IMR-90 (cell line): ENCODE data around the gene IQCM.

Experiments
- BHLHE40 ChIP-seq: fragments of 150-350 bp; IDR thresholded peaks from 2 replicates; pipeline ENCODE4 v1.6.1; 2016; ENCODE audit warnings: mild to moderate bottlenecking, low read depth, low read length
- ELK1 ChIP-seq: fragments of 150-350 bp; IDR thresholded peaks from 2 replicates; pipeline ENCODE4 v1.6.1; 2016; ENCODE audit warnings: low read depth, mild to moderate bottlenecking, low read length, moderate library complexity, borderline replicate concordance
- MAZ ChIP-seq: IDR thresholded peaks from 2 replicates; pipeline ENCODE4 v1.6.1; 2012; ENCODE audit warnings: low read depth, mild to moderate bottlenecking, low read length, improper control_type of control experiment, moderate library complexity, borderline replicate concordance
- MXI1 ChIP-seq: IDR thresholded peaks from 2 replicates; pipeline ENCODE4 v1.6.1; 2012; ENCODE audit warnings: low read depth, mild to moderate bottlenecking, low read length, moderate library complexity, borderline replicate concordance
- NFE2L2 ChIP-seq: fragments of 150-350 bp; IDR thresholded peaks from 2 replicates; pipeline ENCODE4 v1.6.1; 2016; ENCODE audit warnings: low read depth, mild to moderate bottlenecking, low read length
- POLR2A ChIP-seq: IDR thresholded peaks from 2 replicates; pipeline ENCODE4 v1.6.1; 2012; ENCODE audit warnings: mild to moderate bottlenecking, low read depth, low read length
- RAD21 ChIP-seq: IDR thresholded peaks from 2 replicates; pipeline ENCODE4 v1.6.1; 2012; ENCODE audit warnings: low read length, improper control_type of control experiment
- RCOR1 ChIP-seq: IDR thresholded peaks from 2 replicates; pipeline ENCODE4 v1.6.1; 2012; ENCODE audit warnings: mild to moderate bottlenecking, low read length, improper control_type of control experiment; ENCODE audit not compliant: insufficient replicate concordance
- RFX5 ChIP-seq: IDR thresholded peaks from 2 replicates; pipeline ENCODE4 v1.8.0; 2012; ENCODE audit warnings: low read depth, mild to moderate bottlenecking, low read length, moderate library complexity
- TF ChIP-seq, protein P1 (sequence below): conservative IDR thresholded peaks from 2 replicates; pipeline ENCODE4 v1.5.1; 2012; ENCODE audit warnings: mild to moderate bottlenecking, low read depth, low read length, improper control_type of control experiment

DNA sequence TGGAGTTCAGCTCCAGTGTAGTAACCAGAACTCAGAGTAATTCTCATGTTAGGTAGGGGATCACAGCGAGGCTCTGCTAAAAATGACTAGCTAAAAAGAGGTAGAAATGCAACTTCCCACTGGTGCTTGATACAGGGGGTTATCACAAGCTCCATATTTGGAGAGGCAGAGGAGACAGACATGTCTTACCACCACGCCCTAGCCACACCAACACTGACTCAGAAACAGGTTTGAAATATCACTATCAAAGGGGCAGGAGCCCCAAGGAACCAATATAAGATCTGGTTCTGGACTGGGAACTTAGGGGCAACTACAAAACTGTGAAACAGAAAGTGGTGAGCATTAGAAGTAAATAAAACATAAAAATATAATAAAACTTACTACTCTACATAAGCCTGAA, 62.9 kb downstream of the IQCM start:
- TF ChIP-seq, protein P1, sequence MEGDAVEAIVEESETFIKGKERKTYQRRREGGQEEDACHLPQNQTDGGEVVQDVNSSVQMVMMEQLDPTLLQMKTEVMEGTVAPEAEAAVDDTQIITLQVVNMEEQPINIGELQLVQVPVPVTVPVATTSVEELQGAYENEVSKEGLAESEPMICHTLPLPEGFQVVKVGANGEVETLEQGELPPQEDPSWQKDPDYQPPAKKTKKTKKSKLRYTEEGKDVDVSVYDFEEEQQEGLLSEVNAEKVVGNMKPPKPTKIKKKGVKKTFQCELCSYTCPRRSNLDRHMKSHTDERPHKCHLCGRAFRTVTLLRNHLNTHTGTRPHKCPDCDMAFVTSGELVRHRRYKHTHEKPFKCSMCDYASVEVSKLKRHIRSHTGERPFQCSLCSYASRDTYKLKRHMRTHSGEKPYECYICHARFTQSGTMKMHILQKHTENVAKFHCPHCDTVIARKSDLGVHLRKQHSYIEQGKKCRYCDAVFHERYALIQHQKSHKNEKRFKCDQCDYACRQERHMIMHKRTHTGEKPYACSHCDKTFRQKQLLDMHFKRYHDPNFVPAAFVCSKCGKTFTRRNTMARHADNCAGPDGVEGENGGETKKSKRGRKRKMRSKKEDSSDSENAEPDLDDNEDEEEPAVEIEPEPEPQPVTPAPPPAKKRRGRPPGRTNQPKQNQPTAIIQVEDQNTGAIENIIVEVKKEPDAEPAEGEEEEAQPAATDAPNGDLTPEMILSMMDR: no peak
- TF ChIP-seq RCOR1 (no peak), NFE2L2 (no peak), RAD21 (no peak), ELK1 (no peak), BHLHE40 (no peak), RFX5 (no peak), POLR2A (no peak), MXI1 (no peak), MAZ (no peak)
